ENCODE measurements around the gene BAZ1A. TPM values are rescaled to one million over a fixed set of nuclear protein-coding genes. Genes with fewer than 3 reads are reported as not detected.

The BAZ1A gene
- total and polyA plus RNA-seq, 2 experiments from 2014 or later = 24.2 to 26.8 TPM

GRCh38 chr14:34883954-34884353 is 8.8 kb upstream of the BAZ1A start:
- Histone ChIP-seq H2AFZ (no peak overlapping the region), H3K79me2 (replicated peaks; ENCODE audit: insufficient read depth) (no peaks in the 10 kb centered on the region), H3K4me1 (ENCODE audit: insufficient read depth) (peaks cover 8% of the 10 kb centered on the region), H3K4me3 (no peak overlapping the region), H3K27ac (ENCODE audit: low read depth) (no peak overlapping the region), H4K20me1 (replicated peaks; ENCODE audit: insufficient read depth) (no peaks in the 10 kb centered on the region), H3K27me3 (ENCODE audit: insufficient read depth) (no peaks in the 10 kb centered on the region), H3K9me2 (ENCODE audit: insufficient read depth) (no peaks in the 10 kb centered on the region), H3K4me2 (no peak overlapping the region), H3F3A (replicated peaks; ENCODE audit: low read depth) (no peaks in the 10 kb centered on the region), H3K36me3 (ENCODE audit: insufficient read depth) (no peaks in the 10 kb centered on the region)
- H3K4me1 Mint-ChIP-seq = no peaks in the 10 kb centered on the region
- H3K27me3 Mint-ChIP-seq (ENCODE audit: insufficient read depth, low read depth, poor library complexity) = peaks cover 3% of the 10 kb centered on the region
- TF ChIP-seq, protein P1, sequence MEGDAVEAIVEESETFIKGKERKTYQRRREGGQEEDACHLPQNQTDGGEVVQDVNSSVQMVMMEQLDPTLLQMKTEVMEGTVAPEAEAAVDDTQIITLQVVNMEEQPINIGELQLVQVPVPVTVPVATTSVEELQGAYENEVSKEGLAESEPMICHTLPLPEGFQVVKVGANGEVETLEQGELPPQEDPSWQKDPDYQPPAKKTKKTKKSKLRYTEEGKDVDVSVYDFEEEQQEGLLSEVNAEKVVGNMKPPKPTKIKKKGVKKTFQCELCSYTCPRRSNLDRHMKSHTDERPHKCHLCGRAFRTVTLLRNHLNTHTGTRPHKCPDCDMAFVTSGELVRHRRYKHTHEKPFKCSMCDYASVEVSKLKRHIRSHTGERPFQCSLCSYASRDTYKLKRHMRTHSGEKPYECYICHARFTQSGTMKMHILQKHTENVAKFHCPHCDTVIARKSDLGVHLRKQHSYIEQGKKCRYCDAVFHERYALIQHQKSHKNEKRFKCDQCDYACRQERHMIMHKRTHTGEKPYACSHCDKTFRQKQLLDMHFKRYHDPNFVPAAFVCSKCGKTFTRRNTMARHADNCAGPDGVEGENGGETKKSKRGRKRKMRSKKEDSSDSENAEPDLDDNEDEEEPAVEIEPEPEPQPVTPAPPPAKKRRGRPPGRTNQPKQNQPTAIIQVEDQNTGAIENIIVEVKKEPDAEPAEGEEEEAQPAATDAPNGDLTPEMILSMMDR (conservative IDR thresholded peaks at IDR 0.05; ENCODE audit: low read depth in 2 of 2) = no peak
- TF ChIP-seq STAT1 (IDR thresholded peaks at IDR 0.05; ENCODE audit: unreplicated experiment) (no peak), POLR2AphosphoS5 (IDR thresholded peaks at IDR 0.05; ENCODE audit: low read depth) (no peak), ZNF331 (CRISPR knock-in tag; IDR thresholded peaks at IDR 0.05; ENCODE audit: low read depth) (no peak), JUNB (IDR thresholded peaks at IDR 0.05; ENCODE audit: unreplicated experiment) (no peak), EZH2 (IDR thresholded peaks at IDR 0.05; ENCODE audit: low read depth, unreplicated experiment) (no peak), CREB1 (CRISPR knock-in tag; IDR thresholded peaks at IDR 0.05; ENCODE audit: low read depth) (no peak), NANOG (IDR thresholded peaks at IDR 0.05; ENCODE audit: borderline replicate concordance) (no peak), ETS1 (IDR thresholded peaks at IDR 0.05) (no peak), EZH2phosphoT487 (IDR thresholded peaks at IDR 0.05; ENCODE audit: unreplicated experiment) (no peak), ZNF114 (CRISPR knock-in tag; IDR thresholded peaks at IDR 0.05) (no peak)
- TF ChIP-seq, protein P2, sequence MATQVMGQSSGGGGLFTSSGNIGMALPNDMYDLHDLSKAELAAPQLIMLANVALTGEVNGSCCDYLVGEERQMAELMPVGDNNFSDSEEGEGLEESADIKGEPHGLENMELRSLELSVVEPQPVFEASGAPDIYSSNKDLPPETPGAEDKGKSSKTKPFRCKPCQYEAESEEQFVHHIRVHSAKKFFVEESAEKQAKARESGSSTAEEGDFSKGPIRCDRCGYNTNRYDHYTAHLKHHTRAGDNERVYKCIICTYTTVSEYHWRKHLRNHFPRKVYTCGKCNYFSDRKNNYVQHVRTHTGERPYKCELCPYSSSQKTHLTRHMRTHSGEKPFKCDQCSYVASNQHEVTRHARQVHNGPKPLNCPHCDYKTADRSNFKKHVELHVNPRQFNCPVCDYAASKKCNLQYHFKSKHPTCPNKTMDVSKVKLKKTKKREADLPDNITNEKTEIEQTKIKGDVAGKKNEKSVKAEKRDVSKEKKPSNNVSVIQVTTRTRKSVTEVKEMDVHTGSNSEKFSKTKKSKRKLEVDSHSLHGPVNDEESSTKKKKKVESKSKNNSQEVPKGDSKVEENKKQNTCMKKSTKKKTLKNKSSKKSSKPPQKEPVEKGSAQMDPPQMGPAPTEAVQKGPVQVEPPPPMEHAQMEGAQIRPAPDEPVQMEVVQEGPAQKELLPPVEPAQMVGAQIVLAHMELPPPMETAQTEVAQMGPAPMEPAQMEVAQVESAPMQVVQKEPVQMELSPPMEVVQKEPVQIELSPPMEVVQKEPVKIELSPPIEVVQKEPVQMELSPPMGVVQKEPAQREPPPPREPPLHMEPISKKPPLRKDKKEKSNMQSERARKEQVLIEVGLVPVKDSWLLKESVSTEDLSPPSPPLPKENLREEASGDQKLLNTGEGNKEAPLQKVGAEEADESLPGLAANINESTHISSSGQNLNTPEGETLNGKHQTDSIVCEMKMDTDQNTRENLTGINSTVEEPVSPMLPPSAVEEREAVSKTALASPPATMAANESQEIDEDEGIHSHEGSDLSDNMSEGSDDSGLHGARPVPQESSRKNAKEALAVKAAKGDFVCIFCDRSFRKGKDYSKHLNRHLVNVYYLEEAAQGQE (IDR thresholded peaks at IDR 0.05; ENCODE audit: unreplicated experiment) = no peak
- TF ChIP-seq, protein P3, sequence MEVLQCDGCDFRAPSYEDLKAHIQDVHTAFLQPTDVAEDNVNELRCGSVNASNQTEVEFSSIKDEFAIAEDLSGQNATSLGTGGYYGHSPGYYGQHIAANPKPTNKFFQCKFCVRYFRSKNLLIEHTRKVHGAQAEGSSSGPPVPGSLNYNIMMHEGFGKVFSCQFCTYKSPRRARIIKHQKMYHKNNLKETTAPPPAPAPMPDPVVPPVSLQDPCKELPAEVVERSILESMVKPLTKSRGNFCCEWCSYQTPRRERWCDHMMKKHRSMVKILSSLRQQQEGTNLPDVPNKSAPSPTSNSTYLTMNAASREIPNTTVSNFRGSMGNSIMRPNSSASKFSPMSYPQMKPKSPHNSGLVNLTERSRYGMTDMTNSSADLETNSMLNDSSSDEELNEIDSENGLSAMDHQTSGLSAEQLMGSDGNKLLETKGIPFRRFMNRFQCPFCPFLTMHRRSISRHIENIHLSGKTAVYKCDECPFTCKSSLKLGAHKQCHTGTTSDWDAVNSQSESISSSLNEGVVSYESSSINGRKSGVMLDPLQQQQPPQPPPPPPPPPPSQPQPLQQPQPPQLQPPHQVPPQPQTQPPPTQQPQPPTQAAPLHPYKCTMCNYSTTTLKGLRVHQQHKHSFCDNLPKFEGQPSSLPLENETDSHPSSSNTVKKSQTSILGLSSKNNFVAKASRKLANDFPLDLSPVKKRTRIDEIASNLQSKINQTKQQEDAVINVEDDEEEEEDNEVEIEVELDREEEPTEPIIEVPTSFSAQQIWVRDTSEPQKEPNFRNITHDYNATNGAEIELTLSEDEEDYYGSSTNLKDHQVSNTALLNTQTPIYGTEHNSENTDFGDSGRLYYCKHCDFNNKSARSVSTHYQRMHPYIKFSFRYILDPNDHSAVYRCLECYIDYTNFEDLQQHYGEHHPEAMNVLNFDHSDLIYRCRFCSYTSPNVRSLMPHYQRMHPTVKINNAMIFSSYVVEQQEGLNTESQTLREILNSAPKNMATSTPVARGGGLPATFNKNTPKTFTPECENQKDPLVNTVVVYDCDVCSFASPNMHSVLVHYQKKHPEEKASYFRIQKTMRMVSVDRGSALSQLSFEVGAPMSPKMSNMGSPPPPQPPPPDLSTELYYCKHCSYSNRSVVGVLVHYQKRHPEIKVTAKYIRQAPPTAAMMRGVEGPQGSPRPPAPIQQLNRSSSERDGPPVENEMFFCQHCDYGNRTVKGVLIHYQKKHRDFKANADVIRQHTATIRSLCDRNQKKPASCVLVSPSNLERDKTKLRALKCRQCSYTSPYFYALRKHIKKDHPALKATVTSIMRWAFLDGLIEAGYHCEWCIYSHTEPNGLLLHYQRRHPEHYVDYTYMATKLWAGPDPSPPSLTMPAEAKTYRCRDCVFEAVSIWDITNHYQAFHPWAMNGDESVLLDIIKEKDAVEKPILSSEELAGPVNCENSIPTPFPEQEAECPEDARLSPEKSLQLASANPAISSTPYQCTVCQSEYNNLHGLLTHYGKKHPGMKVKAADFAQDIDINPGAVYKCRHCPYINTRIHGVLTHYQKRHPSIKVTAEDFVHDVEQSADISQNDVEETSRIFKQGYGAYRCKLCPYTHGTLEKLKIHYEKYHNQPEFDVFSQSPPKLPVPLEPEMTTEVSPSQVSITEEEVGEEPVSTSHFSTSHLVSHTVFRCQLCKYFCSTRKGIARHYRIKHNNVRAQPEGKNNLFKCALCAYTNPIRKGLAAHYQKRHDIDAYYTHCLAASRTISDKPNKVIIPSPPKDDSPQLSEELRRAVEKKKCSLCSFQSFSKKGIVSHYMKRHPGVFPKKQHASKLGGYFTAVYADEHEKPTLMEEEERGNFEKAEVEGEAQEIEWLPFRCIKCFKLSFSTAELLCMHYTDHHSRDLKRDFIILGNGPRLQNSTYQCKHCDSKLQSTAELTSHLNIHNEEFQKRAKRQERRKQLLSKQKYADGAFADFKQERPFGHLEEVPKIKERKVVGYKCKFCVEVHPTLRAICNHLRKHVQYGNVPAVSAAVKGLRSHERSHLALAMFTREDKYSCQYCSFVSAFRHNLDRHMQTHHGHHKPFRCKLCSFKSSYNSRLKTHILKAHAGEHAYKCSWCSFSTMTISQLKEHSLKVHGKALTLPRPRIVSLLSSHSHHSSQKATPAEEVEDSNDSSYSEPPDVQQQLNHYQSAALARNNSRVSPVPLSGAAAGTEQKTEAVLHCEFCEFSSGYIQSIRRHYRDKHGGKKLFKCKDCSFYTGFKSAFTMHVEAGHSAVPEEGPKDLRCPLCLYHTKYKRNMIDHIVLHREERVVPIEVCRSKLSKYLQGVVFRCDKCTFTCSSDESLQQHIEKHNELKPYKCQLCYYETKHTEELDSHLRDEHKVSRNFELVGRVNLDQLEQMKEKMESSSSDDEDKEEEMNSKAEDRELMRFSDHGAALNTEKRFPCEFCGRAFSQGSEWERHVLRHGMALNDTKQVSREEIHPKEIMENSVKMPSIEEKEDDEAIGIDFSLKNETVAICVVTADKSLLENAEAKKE (CRISPR knock-in tag; IDR thresholded peaks at IDR 0.05) = no peak
- H3K4me3 Mint-ChIP-seq = no peak overlapping the region
- no peak for DNase-seq (ENCODE audit: low spot score)
- no peaks in the 10 kb centered on the region for H3K36me3 Mint-ChIP-seq (ENCODE audit: low read depth)
- ATAC-seq = no peak
- H3K9me3 Mint-ChIP-seq = no peaks in the 10 kb centered on the region
- H3K27ac Mint-ChIP-seq = no peak overlapping the region
